Mucosa of stomach (tissue), 1 donor: ENCODE results near the gene TCL1A.

Source experiments
- H3K27me3 ChIP-seq: one replicate; pipeline ENCODE4 v1.7.0; 2013; ENCODE audit warnings: mild to moderate bottlenecking, low read length; ENCODE audit not compliant: control insufficient read depth, insufficient read depth
- H3K36me3 ChIP-seq: one replicate; pipeline ENCODE4 v1.7.0; 2013; ENCODE audit warnings: low read length; ENCODE audit not compliant: control insufficient read depth, insufficient read depth
- H3K4me1 ChIP-seq: one replicate; pipeline ENCODE4 v1.7.0; 2013; ENCODE audit warnings: mild to moderate bottlenecking, low read length; ENCODE audit not compliant: control insufficient read depth, insufficient read depth
- H3K4me3 ChIP-seq: one replicate; pipeline ENCODE4 v1.7.0; 2013; ENCODE audit warnings: low read length
- H3K9ac ChIP-seq: one replicate; pipeline ENCODE4 v1.7.0; 2013; ENCODE audit warnings: mild to moderate bottlenecking, low read length, moderate library complexity
- H3K9me3 ChIP-seq: one replicate; pipeline ENCODE4 v1.7.0; 2013; ENCODE audit warnings: mild to moderate bottlenecking, low read length, moderate library complexity; ENCODE audit not compliant: control insufficient read depth
- donor health status: Pancreatic carcinoma.

Gene TCL1A

DNA sequence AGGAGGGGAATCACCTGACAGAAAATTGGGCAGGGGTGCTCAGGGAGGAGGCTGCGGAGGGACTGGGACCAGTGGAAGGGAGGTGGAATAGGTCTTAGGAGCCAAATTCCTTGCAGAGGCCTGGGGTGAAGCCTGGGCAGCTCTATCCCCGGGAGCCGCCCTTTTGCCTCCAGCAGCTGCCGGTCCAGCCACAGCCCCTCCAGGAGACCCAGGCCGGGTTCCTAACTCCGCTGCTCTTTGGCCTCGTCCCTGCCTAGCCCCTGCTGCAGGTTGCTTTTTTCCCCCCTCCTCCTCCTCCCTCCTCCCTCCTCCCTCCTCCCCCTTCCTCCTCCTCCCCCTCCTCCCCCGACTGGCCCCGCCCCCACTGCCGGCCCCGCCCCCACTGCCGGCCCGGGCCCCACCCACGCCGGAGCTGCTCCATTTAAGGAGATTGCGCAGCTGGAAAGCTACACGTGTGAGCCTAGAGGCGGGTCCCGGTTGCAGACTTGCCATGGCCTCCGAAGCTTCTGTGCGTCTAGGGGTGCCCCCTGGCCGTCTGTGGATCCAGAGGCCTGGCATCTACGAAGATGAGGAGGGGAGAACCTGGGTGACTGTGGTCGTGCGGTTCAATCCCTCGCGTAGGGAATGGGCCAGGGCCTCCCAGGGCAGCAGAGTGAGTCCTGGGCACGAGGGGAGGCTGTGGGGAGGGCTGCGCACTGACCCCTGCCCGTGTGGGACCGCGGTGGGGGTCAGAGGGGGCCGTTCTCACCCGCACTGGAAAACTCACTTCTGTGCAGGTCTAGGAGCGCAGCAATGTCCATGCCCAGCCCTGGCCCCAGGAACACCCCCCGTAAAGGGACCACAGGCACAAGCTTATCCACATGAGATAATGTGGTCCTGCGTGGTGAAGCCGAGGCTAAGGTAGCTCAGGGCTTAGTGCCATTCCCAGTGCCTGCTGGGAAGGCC lies 27.7 kb downstream of the TCL1A start, which contains the start of gene TCL1B:
TSS of gene TCL1B (plus strand) at position 449 of the 945 bp plus-strand sequence. CDS start at position 491, 42 bp downstream.
- Histone ChIP-seq H3K9ac (no peak within 1 kb of the TSS), H3K36me3 (no peaks in the 10 kb centered on the region), H3K9me3 (no peaks in the 10 kb centered on the region), H3K4me1 (no peaks in the 10 kb centered on the region), H3K4me3 (no peak within 1 kb of the TSS), H3K27me3 (no peaks in the 10 kb centered on the region)

DNA sequence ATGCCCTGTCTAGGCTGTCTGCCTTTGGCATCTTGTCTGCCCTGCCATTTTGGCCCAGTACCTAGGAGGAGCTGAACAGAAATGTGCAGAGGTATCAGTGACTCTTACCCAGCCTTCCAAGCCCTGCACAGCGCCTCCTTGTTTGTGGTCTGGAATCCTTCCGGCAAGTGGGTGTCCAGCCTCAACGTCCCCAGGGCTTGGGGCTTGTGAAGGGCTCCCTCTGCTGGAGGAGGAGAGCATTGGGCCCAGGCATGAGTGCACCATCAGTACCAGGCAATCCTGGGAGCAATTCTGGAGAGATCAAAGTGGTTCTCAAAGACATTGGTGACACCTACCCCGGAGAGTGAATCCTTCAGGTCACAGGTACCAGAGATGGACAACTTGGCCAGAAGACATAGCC lies 30.1 kb downstream of the TCL1A start:
- Histone ChIP-seq H3K27me3 (no peaks in the 10 kb centered on the region), H3K4me3 (no peak overlapping the region), H3K36me3 (no peaks in the 10 kb centered on the region), H3K9ac (no peak overlapping the region), H3K4me1 (no peaks in the 10 kb centered on the region), H3K9me3 (no peaks in the 10 kb centered on the region)

DNA sequence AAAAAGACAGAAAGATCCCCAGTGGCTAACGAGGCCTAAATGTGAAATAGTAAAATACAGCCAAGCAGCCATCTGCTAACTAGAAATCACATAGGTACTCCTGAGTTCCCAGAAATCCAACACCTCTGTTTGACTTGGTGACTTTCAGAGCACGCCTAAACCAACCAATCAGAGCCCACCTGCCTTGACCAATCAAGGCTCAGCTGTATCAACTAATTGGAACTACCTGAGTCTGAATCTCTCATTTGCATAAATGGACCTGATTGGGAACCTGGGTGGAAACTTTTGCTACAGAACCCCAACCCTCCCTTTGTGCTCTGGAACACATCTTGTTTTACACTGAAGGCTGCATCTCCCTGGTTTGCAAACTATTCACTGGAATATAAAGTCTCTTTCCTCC lies 32.8 kb downstream of the TCL1A start:
- no peaks in the 10 kb centered on the region for H3K36me3 ChIP-seq
- H3K9me3 ChIP-seq = no peaks in the 10 kb centered on the region
- no peaks in the 10 kb centered on the region for H3K27me3 ChIP-seq
- H3K9ac ChIP-seq = no peak overlapping the region
- H3K4me1 ChIP-seq = no peaks in the 10 kb centered on the region
- no peak overlapping the region for H3K4me3 ChIP-seq

DNA sequence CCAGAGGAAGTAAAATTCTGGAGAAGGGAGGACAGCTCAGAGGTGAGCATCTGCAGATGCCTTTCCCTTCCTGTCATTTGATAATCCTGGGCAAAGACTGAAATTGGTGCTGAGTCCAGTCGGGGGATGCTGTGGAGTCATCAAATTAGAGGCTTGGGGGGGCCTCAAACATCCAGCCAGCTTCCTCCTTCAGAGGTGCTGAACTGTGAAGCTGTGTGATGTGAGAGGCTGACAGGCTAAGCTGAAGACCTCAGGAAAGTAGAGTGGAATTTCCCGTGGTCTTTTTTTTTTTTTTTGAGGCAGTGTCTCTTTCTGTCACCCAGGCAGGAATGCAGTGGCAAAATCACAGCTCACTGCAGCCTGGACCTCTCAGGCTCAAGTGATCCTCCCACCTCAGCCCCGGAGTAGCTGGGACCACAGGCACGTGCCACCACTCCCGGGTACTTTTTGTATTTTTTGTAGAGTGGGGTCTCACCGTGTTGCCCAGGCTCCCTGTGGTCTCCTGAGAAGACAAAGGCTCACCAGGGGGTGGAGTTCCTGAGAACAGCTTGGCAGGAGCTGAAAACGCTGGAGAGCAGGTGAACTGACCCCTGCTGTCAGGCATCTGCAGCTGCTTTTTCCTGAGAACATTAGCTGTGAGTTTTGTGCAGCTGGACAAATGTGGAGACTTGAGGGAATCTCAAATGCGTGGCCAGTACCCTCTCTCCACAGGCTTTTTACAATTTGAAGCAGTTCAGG lies 33.8 kb downstream of the TCL1A start:
- Histone ChIP-seq H3K36me3 (no peaks in the 10 kb centered on the region), H3K4me3 (no peak overlapping the region), H3K4me1 (no peaks in the 10 kb centered on the region), H3K27me3 (no peaks in the 10 kb centered on the region), H3K9me3 (no peaks in the 10 kb centered on the region), H3K9ac (no peak overlapping the region)

DNA sequence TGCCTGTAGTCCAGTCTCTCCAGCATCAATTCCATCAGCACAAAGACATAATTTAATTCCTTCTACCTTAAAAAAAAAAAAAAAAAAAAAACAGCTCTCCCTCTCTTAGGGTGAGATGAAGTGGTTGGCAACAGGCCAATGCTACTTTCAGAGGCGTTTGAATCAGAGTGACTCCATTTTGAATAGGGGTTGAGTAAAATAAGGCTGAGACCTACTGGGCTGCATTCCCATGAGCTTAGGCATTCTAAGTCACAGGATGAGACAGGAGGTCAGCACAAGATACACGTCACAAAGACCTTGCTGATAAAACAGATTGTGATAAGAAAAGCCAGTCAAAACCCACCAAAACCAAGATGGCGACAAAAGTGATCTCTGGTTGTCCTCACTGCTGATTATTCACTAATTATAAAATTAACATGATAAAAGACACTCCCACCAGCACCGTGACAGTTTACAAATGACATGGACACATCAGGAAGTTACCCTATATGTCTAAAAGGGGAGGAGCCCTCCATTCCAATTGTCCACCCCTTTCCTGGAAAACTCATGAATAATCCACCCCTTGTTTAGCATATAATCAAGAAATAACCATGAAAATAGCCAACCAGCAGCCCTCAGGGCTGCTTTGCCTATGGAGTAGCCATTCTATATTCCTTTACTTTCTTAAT lies 34.6 kb downstream of the TCL1A start:
- Histone ChIP-seq H3K9me3 (no peaks in the 10 kb centered on the region), H3K27me3 (no peaks in the 10 kb centered on the region), H3K36me3 (no peaks in the 10 kb centered on the region), H3K9ac (no peak overlapping the region), H3K4me3 (no peak overlapping the region), H3K4me1 (no peaks in the 10 kb centered on the region)

DNA sequence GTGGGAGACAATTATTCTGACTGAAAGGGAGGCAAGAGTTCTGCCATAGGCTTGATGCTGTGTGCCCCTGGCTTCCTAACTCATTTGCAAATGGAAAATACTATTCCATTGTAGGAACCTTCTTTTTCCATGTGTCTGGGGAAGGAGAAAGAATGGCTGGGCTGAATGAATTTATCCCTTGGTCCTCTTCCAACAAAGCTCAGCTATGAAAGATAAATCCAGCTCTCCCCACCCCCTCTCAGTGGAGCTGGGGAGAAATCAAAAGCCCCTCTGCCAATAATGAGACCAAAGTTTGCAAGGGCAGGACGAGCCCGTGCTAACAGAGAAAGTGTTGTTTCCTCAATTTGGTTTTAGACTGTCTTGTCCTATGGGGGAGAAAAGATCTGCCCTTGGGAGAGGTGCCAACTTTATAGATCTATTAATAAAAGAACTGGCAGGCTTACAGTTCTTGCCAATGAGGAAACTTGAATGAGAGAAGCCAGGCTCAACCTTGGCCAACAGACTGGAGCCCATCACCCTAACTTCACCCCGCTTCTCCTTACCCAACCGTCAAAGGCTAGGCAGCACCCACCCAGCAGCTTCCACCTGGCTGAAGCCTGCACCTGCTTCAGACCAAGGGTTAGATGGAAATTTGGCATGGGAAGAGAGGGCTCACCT lies 36.6 kb downstream of the TCL1A start:
- H3K27me3 ChIP-seq = no peaks in the 10 kb centered on the region
- H3K4me1 ChIP-seq = no peaks in the 10 kb centered on the region
- no peaks in the 10 kb centered on the region for H3K36me3 ChIP-seq
- no peaks in the 10 kb centered on the region for H3K9me3 ChIP-seq
- no peak overlapping the region for H3K9ac ChIP-seq
- no peak overlapping the region for H3K4me3 ChIP-seq

DNA sequence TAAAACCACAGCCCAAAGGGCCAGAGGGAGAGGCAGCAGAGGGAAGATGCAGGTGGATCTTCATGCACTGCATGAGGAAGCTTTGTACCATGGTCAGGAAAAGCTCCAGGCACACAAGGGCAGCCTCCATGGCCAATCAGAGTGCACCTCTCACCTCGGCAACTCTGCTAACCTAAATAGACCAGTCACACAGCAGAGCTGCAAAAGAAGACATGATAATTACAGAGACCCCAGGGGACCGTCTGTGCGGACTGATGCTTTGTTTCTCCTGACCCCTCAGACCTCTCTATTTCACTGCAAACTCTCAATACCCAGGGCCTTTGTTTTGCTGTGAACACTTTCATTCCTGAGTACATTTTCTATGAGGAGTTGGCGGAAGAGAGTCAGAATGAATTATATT lies 38.4 kb downstream of the TCL1A start:
- Histone ChIP-seq H3K4me3 (no peak overlapping the region), H3K9me3 (no peaks in the 10 kb centered on the region), H3K4me1 (no peaks in the 10 kb centered on the region), H3K9ac (no peak overlapping the region), H3K27me3 (no peaks in the 10 kb centered on the region), H3K36me3 (no peaks in the 10 kb centered on the region)

DNA sequence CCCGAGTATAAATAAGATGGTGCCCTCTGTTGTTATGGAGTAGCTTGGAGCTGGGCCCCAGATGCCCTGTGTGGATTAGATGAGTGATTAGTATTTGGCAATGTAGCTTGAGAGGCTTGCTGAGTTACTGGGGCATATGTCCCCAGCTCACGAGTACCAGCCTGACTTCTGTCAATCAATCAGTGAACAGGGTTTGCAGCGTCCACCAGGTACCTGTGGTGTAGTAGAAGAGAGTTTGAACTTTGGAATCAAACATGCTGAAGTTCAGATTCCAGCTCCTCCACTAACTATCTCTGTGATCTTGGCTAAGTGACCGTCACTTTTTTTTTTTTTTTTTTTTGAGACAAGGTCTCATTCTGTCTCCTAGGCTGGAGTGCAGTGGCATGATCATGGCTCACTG lies 39.3 kb downstream of the TCL1A start:
- H3K27me3 ChIP-seq = no peaks in the 10 kb centered on the region
- H3K4me1 ChIP-seq = no peaks in the 10 kb centered on the region
- H3K36me3 ChIP-seq = no peaks in the 10 kb centered on the region
- no peak overlapping the region for H3K4me3 ChIP-seq
- no peak overlapping the region for H3K9ac ChIP-seq
- no peaks in the 10 kb centered on the region for H3K9me3 ChIP-seq

DNA sequence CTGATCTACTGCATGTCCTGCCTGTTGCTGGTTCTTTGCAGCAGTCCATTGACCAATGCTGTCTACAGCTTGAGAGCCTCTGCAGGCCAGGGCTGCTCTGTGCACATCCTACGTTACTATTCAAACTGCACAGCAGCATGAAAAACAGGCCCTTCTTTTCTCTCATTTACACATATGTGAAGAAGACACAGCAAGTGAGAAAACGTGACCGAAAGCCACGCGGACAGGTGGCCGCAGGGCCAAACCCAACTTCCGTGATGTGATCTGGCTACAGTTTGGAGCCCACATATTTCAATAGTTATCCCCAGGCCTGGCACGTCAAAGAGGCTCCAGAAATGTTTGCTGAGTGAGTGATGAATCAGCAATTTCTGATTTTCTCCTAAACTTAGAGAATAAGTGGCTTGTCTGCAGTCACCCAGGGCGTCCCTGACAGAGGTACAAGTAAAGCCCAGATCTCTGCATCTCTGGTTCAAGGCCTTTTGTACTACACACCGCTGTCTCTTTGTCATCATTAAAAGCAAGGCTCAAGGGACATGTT lies 45.6 kb downstream of the TCL1A start:
- Histone ChIP-seq H3K36me3 (no peaks in the 10 kb centered on the region), H3K9me3 (no peaks in the 10 kb centered on the region), H3K27me3 (peaks cover 11% of the 10 kb centered on the region), H3K4me3 (no peak overlapping the region), H3K4me1 (no peaks in the 10 kb centered on the region), H3K9ac (no peak overlapping the region)

DNA sequence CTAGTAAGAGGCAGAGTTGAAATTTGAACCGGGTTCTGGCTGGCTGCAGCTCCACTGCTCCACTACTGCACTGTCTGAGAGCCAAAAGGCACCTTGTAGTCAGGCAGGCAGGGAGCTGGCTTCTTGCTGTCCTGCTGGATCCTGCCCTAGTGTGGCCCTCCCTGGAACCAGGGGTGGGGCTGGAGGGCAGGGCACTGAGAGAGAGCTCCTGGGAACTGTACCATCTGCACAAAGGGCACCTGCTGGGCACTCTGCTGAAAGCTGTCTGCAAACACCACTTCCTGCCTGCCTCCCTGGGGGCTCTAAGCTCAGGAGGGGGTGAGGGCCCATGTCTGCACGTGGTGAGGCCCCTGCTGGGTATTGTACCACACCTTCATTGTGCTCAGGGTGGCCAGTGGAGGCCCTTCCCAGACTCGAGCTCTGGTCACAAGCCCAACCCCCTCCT lies 46.7 kb downstream of the TCL1A start:
- H3K9me3 ChIP-seq = no peaks in the 10 kb centered on the region
- H3K4me3 ChIP-seq = no peak overlapping the region
- H3K27me3 ChIP-seq = peaks cover 13% of the 10 kb centered on the region
- H3K9ac ChIP-seq = no peak overlapping the region
- no peaks in the 10 kb centered on the region for H3K4me1 ChIP-seq
- H3K36me3 ChIP-seq = no peaks in the 10 kb centered on the region

DNA sequence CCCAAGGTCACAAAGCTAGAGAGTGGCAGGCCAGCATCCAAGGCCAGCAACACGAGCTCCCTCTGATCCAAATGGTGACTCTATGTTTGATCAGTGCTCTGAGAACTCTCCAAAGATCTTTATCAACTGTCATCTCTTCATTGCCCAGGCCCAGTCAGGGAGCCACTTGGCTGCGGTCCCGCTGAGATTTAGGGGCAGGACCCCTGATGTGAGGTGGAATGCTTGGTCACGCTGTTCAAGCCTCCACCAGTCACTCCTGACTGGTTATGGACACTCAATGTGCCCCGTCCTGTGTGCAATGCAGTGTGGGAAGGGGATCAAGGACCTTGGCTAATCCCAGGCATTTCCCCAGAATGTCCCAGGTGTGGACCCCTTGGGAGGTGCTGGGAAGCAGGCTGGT lies 47.5 kb downstream of the TCL1A start:
- no peak overlapping the region for H3K4me3 ChIP-seq
- no peaks in the 10 kb centered on the region for H3K9me3 ChIP-seq
- H3K36me3 ChIP-seq = no peaks in the 10 kb centered on the region
- H3K9ac ChIP-seq = no peak overlapping the region
- peaks cover 13% of the 10 kb centered on the region for H3K27me3 ChIP-seq
- H3K4me1 ChIP-seq = no peaks in the 10 kb centered on the region
